Stimulated activated CD8-positive, alpha-beta memory T cell treated with anti-CD3 and anti-CD28 coated beads, Interleukin-4, amount 100 ng/mL, for 1 hour (primary cell): Measurements from ENCODE around the gene METAP1D.
"Not testable (repeated sequence)": the region's sequence is repeated elsewhere in the genome, so short reads cannot be mapped to it uniquely, and the experiment has no call there.

Experiments
- DNase-seq, 2 donors: peaks; one replicate each; pipeline ENCODE4 v3.0.0-alpha.2; 2020; ENCODE audit warnings: low read depth in 2 of 2, low spot score in 1 of 2

Gene METAP1D

GRCh38 chr2:172047566-172048507 is 48.1 kb downstream of the METAP1D start:
- DNase-seq = no peak

- no peak for DNase-seq
Observed at GRCh38 chr2:172048508-172049503, 49.1 kb downstream of the METAP1D start.

- no peak for DNase-seq
Observed at GRCh38 chr2:172049567-172050120, 49.9 kb downstream of the METAP1D start.

GRCh38 chr2:172050479-172051125 is 50.8 kb downstream of the METAP1D start:
- no peak for DNase-seq

- DNase-seq = no peak
Observed at GRCh38 chr2:172052000-172052983, 52.5 kb downstream of the METAP1D start.

GRCh38 chr2:172053486-172053885 is 53.7 kb downstream of the METAP1D start:
- DNase-seq = no peak

GRCh38 chr2:172056293-172056692 is 56.5 kb downstream of the METAP1D start:
- DNase-seq = no peak

GRCh38 chr2:172058660-172059059 is 58.9 kb downstream of the METAP1D start:
- no peak for DNase-seq

DNA sequence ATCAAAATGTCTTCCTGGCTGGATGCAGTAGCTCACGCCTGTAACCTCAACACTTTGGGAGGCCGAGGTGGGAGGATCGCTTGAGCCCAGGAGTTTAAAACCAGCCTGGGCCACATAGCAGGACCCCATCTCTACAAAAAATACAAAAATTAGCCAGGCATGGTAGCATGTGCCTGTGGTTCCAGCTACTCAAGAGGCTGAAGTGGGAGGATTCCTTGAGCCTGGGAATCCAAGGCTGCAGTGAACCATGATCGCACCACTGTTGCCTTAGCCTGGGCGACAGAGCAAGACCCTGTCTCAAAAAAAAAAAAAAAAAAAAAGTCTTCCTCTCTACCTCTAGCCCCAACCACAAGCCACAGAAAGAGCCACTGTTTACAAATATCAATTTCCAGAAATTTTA is 60.4 kb downstream of the METAP1D start:
- DNase-seq = not testable (repeated sequence)

DNA sequence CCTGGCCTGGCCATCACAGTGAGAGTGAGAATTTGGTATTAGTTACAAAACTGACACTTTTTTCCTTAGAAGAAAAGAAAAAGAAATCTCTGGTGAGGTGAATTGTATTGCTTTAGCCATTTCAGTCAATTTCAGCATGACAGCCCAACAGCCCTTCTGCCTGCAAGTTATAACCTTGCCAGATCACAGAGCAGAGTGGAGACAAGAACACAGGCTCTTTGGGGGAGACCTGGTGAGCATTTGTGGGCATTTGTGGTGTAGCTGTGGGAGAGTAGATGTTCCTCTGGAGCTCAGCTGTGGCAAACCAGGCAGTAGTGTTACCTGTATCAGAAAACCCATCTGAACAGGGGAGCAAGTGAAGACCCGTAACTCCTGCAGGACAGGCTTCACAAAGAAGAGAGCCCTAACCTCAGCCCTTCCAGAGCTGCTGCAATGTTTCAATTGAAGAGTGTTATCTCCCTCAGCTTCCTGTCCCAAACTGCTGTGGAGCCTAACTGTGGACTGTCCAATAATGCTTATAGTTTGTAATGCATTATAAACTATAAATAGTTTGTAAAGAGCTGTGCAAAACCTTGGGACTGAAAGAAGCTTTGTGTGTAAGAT is 62.8 kb downstream of the METAP1D start:
- no peak for DNase-seq

- DNase-seq = no peak
Observed at GRCh38 chr2:172063446-172063845, 63.7 kb downstream of the METAP1D start.

- no peak for DNase-seq
Observed at GRCh38 chr2:172065111-172065510, 65.4 kb downstream of the METAP1D start.

DNA sequence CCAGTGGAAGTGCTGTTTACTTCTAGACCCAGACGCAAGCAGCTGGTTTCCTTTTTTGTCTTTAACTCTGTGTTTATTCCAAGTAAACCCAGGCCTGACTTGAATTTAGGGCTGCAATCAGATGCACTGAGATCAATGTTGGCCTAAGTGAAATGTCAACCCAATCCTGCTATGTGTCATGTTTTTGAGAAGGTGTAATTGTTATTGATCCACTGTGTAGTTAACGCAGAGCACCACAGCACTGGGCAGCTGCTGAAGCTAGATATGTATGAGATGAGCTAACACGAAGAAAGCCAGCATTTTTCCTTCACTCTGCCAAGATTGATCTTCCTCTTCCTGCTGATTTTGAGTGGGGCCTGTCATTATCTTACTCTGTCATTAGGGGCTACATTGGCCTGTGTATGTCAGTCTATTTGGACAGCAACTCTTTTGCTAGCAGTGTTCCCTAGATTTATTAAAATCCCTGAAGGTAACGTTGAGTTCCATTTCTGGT is 66.7 kb downstream of the METAP1D start:
- DNase-seq = no peak

GRCh38 chr2:172067905-172068304 is 68.2 kb downstream of the METAP1D start:
- not testable (repeated sequence) for DNase-seq

DNA sequence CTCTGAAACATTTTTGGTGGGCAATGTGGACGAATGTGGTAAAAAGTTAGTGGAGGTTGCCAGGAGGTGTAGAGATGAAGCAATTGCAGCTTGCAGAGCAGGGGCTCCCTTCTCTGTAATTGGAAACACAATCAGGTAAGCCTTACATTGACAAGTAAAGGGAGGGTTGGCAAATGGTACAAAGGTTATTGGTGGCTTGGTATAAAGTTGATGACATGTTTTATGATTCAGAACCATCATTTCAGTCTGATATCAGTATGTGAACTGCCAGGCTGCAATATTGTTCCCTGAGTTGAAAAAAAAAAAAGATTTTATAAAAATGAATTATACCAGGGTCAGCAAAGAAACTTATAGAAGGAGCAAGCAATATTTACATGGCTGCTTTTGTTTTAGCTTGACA is 71.2 kb downstream of the METAP1D start:
- DNase-seq = no peak

DNA sequence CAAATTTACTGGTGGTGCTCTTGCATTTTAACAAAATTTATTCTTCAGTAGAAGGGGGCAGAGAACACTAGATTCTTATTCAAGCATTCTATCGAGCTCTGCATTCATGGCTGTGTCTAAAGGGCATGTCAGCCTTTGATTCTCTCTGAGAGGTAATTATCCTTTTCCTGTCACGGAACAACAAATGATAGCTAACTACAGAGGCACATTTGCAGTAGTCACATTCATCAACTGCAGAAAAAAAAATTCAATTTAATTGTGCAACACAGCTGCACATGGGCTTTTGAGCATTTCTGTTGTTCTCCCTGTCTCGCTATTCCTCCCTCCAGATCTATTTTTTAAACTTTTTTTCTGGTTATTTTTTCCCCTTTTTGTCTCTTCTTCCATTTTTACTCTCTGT is 72.5 kb downstream of the METAP1D start:
- no peak for DNase-seq

DNA sequence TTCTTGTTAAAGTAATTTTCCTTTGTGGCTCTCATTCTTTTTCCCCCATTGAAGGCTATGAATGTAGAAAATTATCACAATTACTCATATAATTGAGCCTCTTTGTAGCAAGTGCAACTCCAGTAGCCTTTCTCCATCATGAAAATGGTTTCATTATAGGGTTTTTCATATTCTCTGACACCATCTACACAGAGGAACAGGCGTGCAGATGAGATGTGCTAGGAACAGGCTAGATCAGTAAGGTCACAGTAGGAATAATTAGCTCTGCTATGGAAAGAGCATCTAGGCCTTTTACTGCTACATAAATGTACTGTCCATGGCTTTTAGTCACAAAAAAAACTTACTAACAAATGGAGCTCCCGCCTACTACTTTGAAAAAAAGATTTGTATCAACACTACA is 73.0 kb downstream of the METAP1D start:
- no peak for DNase-seq

- DNase-seq = no peak
Observed at GRCh38 chr2:172073518-172073917, 73.8 kb downstream of the METAP1D start.

DNA sequence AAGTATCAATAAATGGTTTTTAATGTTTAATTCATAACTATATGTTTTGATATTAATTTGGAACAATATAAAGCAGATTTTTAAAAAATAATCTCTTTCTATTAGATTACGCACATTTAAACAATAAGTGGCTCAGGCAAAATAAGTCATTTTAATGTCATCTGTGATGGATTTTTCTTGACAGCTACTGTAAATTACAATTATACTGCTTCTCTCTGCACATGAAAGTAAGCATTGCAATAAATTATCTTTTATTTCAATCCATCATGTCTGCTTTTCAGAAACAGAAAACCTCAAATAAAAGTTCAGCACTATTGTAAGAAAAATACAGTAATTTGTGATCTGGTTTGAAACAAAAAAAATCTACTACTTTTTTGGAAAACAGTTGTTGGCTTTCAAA is 74.5 kb downstream of the METAP1D start:
- DNase-seq = no peak
